ENCODE results near the gene ATP13A3. TPM values are rescaled to one million over a fixed set of nuclear protein-coding genes. Genes with fewer than 3 reads are reported as not detected.
"Not testable (repeated sequence)": the region's sequence is repeated elsewhere in the genome, so short reads cannot be mapped to it uniquely, and the experiment has no call there.

The ATP13A3 gene
- total RNA-seq, 2 donors from 2014 or later: 97.7 to 121 TPM

GRCh38 chr3:194493995-194494927, 7.5 kb upstream of the ATP13A3 start:
- not testable (repeated sequence) for H3K36me3 Mint-ChIP-seq (ENCODE audit: insufficient read depth in 2 of 2); DNase-seq; H3K27me3 Mint-ChIP-seq (ENCODE audit: low read depth); H3K9me3 Mint-ChIP-seq
- peak in 1 of 2 donors; percentile 17 for ATAC-seq (replicated peaks in 1 of 2)
- peak overlapping the region in 1 of 2 donors; percentile 11 for H3K4me3 Mint-ChIP-seq
- H3K4me1 Mint-ChIP-seq (ENCODE audit: low read depth): peaks cover 48% of the 10 kb centered on the region
- peak overlapping the region; percentile 22 for H3K27ac Mint-ChIP-seq

GRCh38 chr3:194492001-194492400, 5.2 kb upstream of the ATP13A3 start:
- Mint-ChIP-seq H3K27me3 (ENCODE audit: low read depth) (no peaks in the 10 kb centered on the region), H3K9me3 (peaks cover 0 to 4% of the 10 kb centered on the region in 2 donors), H3K36me3 (ENCODE audit: insufficient read depth in 2 of 2) (peaks cover 6 to 11% of the 10 kb centered on the region in 2 donors), H3K4me3 (no peak overlapping the region), H3K27ac (no peak overlapping the region), H3K4me1 (ENCODE audit: low read depth) (peaks cover 66% of the 10 kb centered on the region)
- ATAC-seq (replicated peaks in 1 of 2) (no peak), DNase-seq (no peak)

- Mint-ChIP-seq H3K9me3 (peaks cover 0 to 4% of the 10 kb centered on the region in 2 donors), H3K4me3 (peak overlapping the region; percentile 20 to 77), H3K4me1 (ENCODE audit: low read depth) (peaks cover 59% of the 10 kb centered on the region), H3K36me3 (ENCODE audit: insufficient read depth in 2 of 2) (peaks cover 6 to 15% of the 10 kb centered on the region in 2 donors), H3K27me3 (ENCODE audit: low read depth) (no peaks in the 10 kb centered on the region), H3K27ac (peak overlapping the region; percentile 44)
- ATAC-seq (replicated peaks in 1 of 2): peak; percentile 18 to 41
- DNase-seq: peak; percentile 47 to 51
Observed at GRCh38 chr3:194489736-194490612, 3.2 kb upstream of the ATP13A3 start.

- Mint-ChIP-seq H3K4me1 (ENCODE audit: low read depth) (peaks cover 63% of the 10 kb centered on the region), H3K36me3 (ENCODE audit: insufficient read depth in 2 of 2) (peaks cover 6 to 15% of the 10 kb centered on the region in 2 donors), H3K4me3 (peak overlapping the region; percentile 77 to 92), H3K27ac (peak overlapping the region; percentile 25), H3K9me3 (peaks cover 0 to 4% of the 10 kb centered on the region in 2 donors), H3K27me3 (ENCODE audit: low read depth) (no peaks in the 10 kb centered on the region)
- ATAC-seq (replicated peaks in 1 of 2) (no peak), DNase-seq (peak in 1 of 2 donors; percentile 22)
Observed at GRCh38 chr3:194488055-194488742, 1.4 kb upstream of the ATP13A3 start.

GRCh38 chr3:194487289-194488054, 670 bp upstream of the ATP13A3 start:
- Mint-ChIP-seq H3K4me3 (peak overlapping the region; percentile 77 to 92), H3K9me3 (peaks cover 0 to 4% of the 10 kb centered on the region in 2 donors), H3K27ac (peak overlapping the region; percentile 81), H3K27me3 (ENCODE audit: low read depth) (no peaks in the 10 kb centered on the region), H3K4me1 (ENCODE audit: low read depth) (peaks cover 70% of the 10 kb centered on the region), H3K36me3 (ENCODE audit: insufficient read depth in 2 of 2) (peaks cover 7 to 16% of the 10 kb centered on the region in 2 donors)
- ATAC-seq (replicated peaks in 1 of 2) (peak; percentile 18 to 23), DNase-seq (peak; percentile 55 to 59)

GRCh38 chr3:194485881-194486539, 792 bp downstream of the ATP13A3 start:
- ATAC-seq (replicated peaks in 1 of 2) (peak; percentile 37 to 43), DNase-seq (peak; percentile 65 to 73)
- peaks cover 0 to 4% of the 10 kb centered on the region in 2 donors for H3K9me3 Mint-ChIP-seq
- H3K4me1 Mint-ChIP-seq (ENCODE audit: low read depth): peaks cover 78% of the 10 kb centered on the region
- H3K27me3 Mint-ChIP-seq (ENCODE audit: low read depth): no peaks in the 10 kb centered on the region
- H3K4me3 Mint-ChIP-seq: peak overlapping the region; percentile 88 to 99
- peak overlapping the region; percentile 99 for H3K27ac Mint-ChIP-seq
- H3K36me3 Mint-ChIP-seq (ENCODE audit: insufficient read depth in 2 of 2): peaks cover 10 to 15% of the 10 kb centered on the region in 2 donors

GRCh38 chr3:194485468-194485880, 1.3 kb downstream of the ATP13A3 start:
- no peaks in the 10 kb centered on the region for H3K27me3 Mint-ChIP-seq (ENCODE audit: low read depth)
- H3K4me3 Mint-ChIP-seq: peak overlapping the region; percentile 88 to 99
- peaks cover 10 to 15% of the 10 kb centered on the region in 2 donors for H3K36me3 Mint-ChIP-seq (ENCODE audit: insufficient read depth in 2 of 2)
- peaks cover 82% of the 10 kb centered on the region for H3K4me1 Mint-ChIP-seq (ENCODE audit: low read depth)
- ATAC-seq (replicated peaks in 1 of 2): no peak
- H3K27ac Mint-ChIP-seq: peak overlapping the region; percentile 99
- DNase-seq: no peak
- peaks cover 0 to 4% of the 10 kb centered on the region in 2 donors for H3K9me3 Mint-ChIP-seq

- peaks cover 0 to 4% of the 10 kb centered on the region in 2 donors for H3K9me3 Mint-ChIP-seq
- peak overlapping the region; percentile 88 to 99 for H3K4me3 Mint-ChIP-seq
- peaks cover 82% of the 10 kb centered on the region for H3K4me1 Mint-ChIP-seq (ENCODE audit: low read depth)
- peaks cover 10 to 12% of the 10 kb centered on the region in 2 donors for H3K36me3 Mint-ChIP-seq (ENCODE audit: insufficient read depth in 2 of 2)
- DNase-seq: no peak
- H3K27me3 Mint-ChIP-seq (ENCODE audit: low read depth): no peaks in the 10 kb centered on the region
- ATAC-seq (replicated peaks in 1 of 2): no peak
- peak overlapping the region; percentile 19 for H3K27ac Mint-ChIP-seq
Observed at GRCh38 chr3:194484614-194485013, 2.2 kb downstream of the ATP13A3 start.

GRCh38 chr3:194483850-194484249, 3.0 kb downstream of the ATP13A3 start:
- ATAC-seq (replicated peaks in 1 of 2) (no peak), DNase-seq (no peak)
- H3K4me1 Mint-ChIP-seq (ENCODE audit: low read depth): peaks cover 76% of the 10 kb centered on the region
- peaks cover 0 to 4% of the 10 kb centered on the region in 2 donors for H3K9me3 Mint-ChIP-seq
- no peaks in the 10 kb centered on the region for H3K27me3 Mint-ChIP-seq (ENCODE audit: low read depth)
- H3K4me3 Mint-ChIP-seq: no peak overlapping the region
- peaks cover 10 to 12% of the 10 kb centered on the region in 2 donors for H3K36me3 Mint-ChIP-seq (ENCODE audit: insufficient read depth in 2 of 2)
- H3K27ac Mint-ChIP-seq: no peak overlapping the region

GRCh38 chr3:194482830-194483229, 4.0 kb downstream of the ATP13A3 start:
- H3K9me3 Mint-ChIP-seq; H3K36me3 Mint-ChIP-seq (ENCODE audit: insufficient read depth in 2 of 2); ATAC-seq (replicated peaks in 1 of 2); H3K27me3 Mint-ChIP-seq (ENCODE audit: low read depth); DNase-seq: not testable (repeated sequence)
- H3K27ac Mint-ChIP-seq: peak overlapping the region; percentile 99
- peaks cover 66% of the 10 kb centered on the region for H3K4me1 Mint-ChIP-seq (ENCODE audit: low read depth)
- H3K4me3 Mint-ChIP-seq: peak overlapping the region; percentile 46 to 88

- Mint-ChIP-seq H3K9me3 (no peaks in the 10 kb centered on the region), H3K27me3 (ENCODE audit: low read depth) (no peaks in the 10 kb centered on the region), H3K4me3 (peak overlapping the region; percentile 46 to 88), H3K4me1 (ENCODE audit: low read depth) (peaks cover 62% of the 10 kb centered on the region), H3K36me3 (ENCODE audit: insufficient read depth in 2 of 2) (peaks cover 5 to 8% of the 10 kb centered on the region in 2 donors), H3K27ac (peak overlapping the region; percentile 99)
- ATAC-seq (replicated peaks in 1 of 2) (no peak), DNase-seq (no peak)
Observed at GRCh38 chr3:194482196-194482593, 4.6 kb downstream of the ATP13A3 start.
